Skin of body (tissue), 2 donors: ENCODE data around the gene GPR89A. TPM values are rescaled to one million over a fixed set of nuclear protein-coding genes. Genes with fewer than 3 reads are reported as not detected.
A peak's percentile ranks its signal among the peaks of the same experiment; 100 is the strongest.
"Not testable (repeated sequence)": the region's sequence is repeated elsewhere in the genome, so short reads cannot be mapped to it uniquely, and the experiment has no call there.

Experiments
- DNase-seq: peaks from one replicate; lab custom pipeline; 2025; lab: John Stamatoyannopoulos, UW
- total RNA-seq: library from RNA; depleted of rRNA; stranded (reverse); fragments of >200 nt; gene quantifications from one replicate; pipeline ENCODE4 v1.2.3, GENCODE V29; 2014

GPR89A gene
- total RNA-seq, result 24.9 TPM

DNA sequence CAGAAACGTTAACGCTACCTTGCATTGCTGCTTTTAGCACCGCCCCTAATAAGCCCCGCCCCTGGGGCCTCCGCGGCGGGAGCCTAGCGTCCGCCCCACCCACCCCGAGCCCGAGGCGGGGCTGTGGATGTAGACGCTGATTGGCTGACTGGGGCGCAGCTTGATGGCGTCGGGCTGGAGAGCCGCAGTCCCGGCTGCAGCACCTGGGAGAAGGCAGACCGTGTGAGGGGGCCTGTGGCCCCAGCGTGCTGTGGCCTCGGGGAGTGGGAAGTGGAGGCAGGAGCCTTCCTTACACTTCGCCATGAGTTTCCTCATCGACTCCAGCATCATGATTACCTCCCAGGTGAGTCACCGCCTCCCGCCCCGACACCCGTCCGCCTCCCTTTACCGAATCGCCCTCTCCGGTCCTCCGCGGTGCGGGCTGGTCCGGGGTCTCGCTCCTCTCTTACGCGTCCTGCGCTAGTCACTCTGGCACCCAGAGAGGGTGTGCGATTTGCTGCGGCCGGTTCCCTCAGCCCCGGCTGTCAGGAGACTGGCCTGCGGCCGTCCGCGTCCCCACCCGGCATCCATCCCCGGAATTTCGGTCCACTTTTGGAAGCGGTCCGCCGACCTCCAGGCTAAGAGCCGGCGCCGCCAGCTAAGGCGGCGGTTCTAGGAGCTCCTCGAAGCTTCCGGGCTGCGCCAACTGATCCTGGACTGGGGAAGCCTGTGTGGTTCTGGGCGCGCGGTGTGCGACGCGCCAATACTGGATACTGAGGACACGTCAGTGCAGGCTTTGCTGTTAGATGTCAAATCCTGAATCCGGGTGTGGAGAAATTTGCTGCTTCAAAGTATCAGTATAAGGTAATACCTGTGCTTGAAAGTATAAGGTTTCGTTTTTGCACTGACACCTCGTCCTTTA lies at the start of gene GPR89A:
Gene GPR89A, plus strand, starts transcription at position 156 of the 901 bp plus-strand sequence. Its CDS starts 146 bp downstream, at position 302.
- DNase-seq, result peak; percentile 88

DNA sequence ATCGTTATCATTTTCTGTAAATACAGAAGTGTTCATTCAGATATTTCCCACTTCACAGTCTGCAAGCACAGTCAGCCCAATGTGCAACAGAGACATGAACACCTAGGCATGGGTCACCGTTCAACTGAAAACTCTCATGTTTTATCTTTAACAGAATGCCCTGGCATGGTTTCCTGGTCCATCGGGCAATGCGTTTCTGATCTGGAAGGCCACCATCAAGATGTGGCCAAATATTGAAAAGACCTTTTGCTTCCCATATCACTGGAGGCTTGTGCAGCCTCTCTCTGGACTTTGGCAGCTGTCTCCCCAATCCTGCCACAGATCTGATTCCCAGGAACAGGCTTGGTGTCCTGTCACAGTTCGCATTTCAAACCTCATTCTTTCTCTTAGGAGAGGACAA lies 21.0 kb upstream of the GPR89A start:
- not testable (repeated sequence) for DNase-seq

DNA sequence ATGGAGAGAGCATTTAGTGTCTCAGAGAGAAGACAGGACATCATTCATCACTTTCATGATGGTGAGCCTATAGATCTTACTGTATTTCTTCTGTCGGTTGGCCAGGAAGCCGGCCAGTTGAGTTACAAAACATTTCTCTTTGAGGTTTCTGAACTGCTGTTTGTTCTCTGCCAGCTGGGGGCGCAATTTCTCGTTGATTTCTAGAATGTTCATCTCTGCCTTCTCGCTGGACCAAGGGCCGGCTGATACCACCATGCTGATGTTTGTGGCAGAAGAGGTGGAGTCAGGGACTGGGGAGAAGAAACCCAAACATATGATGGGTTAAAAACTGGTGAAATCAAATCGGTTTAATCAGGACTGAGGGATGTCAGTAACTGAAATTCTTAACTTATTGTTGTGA lies 17.0 kb upstream of the GPR89A start:
- not testable (repeated sequence) for DNase-seq

DNA sequence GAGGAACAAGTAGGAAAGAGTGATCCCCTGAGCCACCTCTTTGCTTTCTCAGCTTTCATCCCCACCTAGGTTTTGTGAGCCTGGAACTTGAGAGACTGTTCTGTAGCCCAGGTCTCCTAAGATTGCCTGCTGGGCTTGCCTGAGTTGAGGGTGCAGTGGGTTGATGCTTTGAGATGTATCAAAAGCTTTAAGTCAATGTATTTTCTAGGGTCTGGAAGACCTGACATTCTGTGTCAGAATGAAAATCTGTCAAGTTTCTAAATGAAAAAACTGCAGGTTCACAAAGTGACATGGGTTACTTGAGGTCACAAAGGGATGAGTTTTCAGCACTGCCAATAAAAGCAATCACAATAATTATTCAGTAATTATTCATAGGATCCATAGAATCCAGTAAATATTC lies 15.4 kb upstream of the GPR89A start:
- DNase-seq, result not testable (repeated sequence)

DNA sequence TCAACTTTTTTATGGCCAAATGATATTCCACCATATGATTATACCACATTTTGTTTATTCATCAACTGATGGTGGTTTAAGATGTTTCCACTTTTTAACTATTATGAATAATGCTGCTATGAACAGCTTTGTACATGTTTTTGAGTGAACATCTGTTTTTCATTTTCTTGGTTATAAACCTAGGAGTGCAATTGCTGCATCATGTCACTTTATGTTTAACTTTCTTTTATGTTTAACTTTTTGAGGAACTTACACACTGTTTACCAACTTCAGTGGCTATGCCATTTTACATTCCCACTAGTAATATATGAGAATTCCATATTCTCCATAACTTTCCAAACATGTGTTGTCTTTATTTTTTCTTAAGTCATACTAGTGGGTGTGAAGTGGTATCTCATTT lies 12.4 kb upstream of the GPR89A start:
- DNase-seq, result not testable (repeated sequence)

DNA sequence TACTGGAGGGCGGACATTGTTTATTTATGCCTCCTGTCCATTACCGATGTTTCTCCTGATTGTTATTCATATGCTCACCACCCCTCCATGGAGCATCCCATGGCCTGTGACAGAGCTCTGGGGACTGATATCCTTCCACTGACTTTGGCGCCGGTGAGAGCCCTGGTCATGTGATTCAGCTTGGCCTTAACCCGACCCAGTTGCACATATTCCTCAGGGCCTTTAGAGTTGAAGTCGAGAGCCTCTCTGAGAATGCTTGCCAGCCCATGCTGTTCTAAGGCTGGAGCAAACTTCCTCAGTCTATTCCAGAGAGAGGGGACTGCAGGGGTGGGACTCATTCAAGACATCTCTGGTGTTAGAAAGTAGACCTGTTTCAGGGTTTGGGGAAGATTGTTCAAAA lies 11.6 kb upstream of the GPR89A start:
- not testable (repeated sequence) for DNase-seq

DNA sequence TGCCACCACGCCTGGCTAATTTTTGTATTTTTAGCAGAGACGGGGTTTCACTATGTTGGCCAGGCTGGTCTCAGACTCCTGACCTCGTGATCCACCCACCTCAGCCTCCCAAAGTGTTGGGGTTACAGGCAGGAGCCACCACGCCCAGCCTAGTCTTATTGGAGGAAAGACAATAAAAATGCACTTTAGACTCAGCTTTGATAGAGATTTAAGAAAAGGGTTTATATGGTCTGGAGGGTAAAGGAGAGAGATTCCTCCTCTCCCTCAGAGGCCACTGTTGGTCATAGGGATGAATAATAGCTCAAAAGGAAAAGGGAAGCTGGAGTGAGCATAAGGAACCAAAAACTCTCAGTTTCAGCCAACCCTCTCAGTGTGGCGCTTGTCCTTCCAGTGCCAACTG lies 8.4 kb upstream of the GPR89A start:
- not testable (repeated sequence) for DNase-seq

DNA sequence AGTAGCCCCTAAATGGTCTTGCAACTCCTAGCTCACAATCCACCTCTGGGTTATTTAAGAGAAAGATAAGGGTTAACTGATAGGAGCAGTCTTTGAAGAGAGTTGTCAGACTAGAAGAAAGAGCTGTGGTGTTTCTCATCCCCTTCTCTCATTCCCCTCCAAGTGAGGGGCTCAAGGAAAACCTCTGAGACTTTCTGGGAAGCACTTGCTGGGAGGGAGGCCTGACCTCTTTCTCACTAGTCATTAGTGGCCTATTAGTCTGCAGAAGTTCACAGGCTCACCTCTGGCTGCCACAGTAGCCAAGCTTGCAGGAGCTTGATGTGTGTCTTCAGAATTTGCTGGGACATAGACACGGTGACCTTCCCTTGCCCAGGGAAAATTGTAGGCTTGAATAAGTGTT lies 6.2 kb upstream of the GPR89A start:
- DNase-seq, result no peak

DNA sequence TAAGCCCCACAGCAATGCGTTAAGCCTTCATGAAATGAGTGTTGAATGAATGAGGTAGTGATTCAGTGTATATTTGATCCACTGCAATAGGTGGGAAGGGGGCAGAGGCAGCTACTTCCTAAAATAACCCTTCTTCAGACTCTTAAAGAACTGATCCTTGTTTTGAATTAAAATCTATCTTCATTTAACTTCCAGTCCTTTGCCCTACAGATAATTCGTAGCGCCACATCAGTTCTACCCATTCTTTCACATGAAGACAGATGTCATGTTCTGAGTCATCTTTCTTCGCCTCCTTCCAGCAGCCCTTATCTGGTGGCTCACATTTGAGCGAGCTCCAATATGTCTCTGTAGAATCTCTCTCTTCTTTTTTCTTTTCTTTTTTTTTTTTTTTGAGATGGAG lies 948 bp upstream of the GPR89A start:
- DNase-seq, result not testable (repeated sequence)

DNA sequence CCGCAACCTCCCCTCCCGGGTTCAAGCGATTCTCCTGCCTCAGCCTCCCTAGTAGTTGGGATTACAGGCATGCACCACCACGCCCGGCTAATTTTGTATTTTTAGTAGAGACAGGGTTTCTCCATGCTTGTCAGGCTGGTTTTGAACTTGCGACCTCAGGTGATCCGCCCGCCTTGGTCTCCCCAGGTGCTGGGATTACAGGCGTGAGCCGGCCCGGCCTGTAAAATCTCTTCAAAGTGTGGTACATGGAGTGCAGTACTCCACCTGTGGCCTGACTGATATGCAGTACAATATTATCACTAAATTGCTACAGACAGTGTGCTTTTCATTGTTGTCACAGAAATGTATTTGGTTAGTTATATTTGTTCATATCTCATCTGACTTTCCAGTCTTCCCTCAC lies 499 bp upstream of the GPR89A start:
- not testable (repeated sequence) for DNase-seq

DNA sequence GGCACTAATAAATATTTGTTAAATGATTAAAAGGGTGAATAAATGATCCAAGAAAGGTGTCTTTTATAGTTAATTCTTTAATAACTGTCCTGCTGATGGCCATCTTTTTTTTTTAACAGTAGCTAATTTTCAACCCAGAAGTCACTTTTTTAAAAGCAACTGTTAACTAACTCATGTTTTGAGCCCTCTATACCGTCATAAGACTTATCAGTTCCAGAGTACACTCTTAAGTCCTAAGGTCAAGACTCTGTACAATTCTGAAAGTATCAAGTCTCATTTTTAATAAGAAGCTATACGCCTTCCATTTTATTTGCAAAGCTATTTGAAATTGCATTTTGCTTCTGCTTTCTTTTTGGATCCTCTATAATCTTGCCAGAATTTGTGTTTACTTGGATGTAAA lies 3.0 kb downstream of the GPR89A start:
- not testable (repeated sequence) for DNase-seq

DNA sequence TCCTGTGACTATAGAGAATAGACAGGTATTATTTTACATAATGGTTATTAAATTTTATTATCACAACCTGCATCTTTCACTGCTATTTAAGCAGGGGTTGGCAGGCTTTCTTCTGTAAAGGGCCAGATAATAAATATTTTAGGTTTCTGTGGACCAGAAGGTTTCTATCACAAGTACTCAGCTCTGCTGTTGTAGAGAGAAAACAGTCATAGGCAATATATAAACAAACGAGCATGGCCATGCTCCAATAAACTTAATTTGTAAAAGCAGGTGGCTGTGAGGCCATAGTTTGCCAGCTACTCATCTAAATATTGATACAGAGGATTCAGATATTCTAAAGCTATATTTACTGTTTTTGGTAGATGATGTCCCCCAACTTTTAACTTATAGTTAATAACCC lies 12.3 kb downstream of the GPR89A start:
- DNase-seq, result not testable (repeated sequence)

DNA sequence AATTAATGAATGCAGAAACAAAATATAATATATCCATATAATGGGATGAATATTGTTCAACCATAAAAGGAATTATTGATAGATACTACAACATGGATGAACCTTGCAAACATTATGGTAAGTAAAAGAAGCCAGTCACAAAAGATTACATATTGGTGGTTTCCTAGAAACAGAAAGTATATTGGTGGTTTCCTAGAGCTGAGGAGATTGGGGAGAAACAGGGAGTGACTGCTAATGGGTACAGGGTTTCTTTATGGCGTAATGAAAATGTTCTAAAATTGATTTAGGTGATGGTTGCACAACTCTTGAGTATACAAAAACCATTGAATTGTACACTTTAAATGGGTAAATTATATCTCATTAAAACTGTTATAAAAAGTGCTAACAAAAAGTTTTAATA lies 14.4 kb downstream of the GPR89A start:
- DNase-seq, result not testable (repeated sequence)

DNA sequence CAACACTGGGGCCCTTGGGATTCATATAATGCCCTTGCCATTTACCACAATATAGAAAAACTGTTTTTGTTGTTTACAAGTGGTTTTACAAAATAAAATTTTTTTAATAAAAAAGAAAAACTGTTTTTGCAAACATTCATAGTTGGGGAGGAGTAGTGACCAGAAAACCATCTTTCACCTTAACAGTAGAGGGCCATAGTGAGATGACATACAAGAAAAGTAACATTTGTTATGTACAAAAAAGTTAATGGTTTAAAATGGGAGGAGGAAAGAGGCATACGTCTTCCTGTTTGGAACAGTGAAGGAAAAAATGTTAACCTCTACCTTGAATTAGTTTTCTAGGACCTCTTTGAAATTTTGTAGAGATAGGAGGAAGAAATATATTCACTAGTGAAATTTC lies 28.4 kb downstream of the GPR89A start:
- not testable (repeated sequence) for DNase-seq

DNA sequence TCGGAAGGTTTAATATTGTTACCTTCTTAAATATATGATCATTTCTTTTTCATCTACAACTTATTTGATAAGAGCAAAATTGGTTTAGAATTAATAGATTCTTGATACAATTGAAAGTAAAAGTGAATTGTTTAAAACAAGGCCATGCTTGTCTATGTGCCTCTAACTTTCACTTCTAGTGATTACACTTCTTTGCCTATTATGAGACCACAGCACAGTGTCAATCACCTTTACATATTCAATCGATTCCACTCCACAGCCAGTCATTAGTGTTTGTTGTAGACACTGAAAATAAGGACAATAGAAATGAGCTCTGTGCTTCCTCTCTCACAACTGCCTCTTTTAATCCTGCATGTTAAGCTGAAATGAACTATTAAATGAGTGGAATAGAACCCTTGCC lies 34.1 kb downstream of the GPR89A start:
- DNase-seq, result not testable (repeated sequence)

DNA sequence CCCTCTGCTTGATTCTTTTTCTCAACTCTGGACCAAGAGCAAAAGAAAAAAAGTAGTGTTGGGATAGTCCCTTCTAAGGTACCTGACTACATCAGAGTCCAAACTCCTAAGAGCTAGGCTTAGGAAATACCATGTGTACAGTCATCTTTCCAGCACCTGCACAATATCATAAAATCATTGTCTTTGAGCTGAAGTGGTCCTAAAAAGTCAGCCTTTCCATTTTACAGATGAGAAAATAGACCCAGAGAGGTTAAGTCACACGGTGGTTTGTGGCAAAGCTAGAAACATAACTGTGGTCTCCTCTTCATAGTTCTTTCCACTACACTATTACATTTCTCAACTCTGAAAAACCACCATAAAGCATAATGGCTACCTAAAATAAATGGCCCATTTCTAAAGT lies 36.2 kb downstream of the GPR89A start:
- not testable (repeated sequence) for DNase-seq

DNA sequence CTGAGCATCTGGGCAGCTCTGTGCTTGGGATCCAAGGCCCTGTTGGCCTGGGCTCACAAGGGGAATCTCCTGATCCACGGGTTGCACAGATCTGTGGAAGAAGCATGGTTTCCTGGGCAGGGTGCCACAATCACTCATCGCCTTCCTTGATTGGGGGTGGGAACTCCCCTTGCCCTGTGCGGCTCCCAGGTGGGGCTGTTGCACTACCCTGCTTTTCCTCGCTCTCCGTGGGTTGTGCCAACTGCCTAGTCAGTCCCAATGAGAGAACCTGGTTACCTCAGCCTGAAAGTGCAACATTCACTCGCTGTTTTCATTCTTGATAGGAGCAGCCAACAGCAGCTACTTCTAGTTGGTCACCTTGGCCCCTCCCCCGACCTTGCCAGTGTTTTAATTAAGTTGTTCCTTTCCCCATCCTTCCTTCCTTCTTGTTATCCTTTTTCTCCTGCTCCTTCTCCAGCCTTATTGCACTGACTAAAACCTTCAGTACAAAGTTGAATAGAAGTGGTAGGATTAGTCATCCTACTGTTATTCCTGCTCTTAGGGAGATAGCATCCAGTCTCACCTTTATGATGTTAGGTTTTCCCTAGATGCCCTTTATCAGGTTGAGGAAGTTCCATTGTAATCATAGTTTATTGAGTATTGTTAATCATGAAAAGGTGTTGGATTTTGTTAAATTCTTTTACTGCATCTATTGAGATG lies 48.6 kb downstream of the GPR89A start:
- not testable (repeated sequence) for DNase-seq

DNA sequence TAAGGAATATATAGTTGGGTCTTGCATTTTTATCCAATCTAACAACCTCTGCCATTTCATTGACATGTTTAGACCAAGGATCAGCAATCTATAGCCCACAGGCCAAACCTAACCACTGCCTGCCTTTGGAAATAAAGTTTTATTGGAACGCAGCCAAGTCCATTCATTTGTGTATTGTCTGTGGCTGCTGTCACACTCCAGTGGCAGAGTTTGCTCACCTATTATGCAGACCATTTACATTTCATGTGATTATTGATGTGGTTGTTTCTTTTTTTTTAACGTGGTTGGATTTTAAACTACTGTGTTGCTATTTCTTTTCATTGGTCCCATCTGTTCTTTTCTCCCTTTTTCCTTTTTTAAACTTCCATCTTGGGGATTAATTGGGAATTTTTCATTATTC lies 54.7 kb downstream of the GPR89A start:
- not testable (repeated sequence) for DNase-seq

DNA sequence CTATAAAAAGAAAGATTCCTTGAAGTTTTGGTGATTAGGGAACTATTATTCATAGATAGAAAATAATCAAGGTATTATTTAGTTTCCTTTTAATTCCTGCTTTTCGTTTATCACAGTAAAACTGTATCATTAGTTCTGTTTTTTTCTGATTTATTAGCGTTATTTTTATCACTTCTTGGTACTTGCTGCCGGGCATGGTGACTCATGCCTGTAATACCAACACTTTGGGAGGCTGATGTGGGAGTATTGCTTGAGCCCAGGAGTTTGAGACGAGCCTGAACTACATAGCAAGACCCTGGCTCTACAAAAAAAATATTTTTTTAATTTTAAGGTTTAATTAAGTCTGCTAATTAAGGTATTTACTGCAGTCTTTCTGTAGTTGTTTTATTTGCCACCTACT lies 57.2 kb downstream of the GPR89A start:
- not testable (repeated sequence) for DNase-seq

DNA sequence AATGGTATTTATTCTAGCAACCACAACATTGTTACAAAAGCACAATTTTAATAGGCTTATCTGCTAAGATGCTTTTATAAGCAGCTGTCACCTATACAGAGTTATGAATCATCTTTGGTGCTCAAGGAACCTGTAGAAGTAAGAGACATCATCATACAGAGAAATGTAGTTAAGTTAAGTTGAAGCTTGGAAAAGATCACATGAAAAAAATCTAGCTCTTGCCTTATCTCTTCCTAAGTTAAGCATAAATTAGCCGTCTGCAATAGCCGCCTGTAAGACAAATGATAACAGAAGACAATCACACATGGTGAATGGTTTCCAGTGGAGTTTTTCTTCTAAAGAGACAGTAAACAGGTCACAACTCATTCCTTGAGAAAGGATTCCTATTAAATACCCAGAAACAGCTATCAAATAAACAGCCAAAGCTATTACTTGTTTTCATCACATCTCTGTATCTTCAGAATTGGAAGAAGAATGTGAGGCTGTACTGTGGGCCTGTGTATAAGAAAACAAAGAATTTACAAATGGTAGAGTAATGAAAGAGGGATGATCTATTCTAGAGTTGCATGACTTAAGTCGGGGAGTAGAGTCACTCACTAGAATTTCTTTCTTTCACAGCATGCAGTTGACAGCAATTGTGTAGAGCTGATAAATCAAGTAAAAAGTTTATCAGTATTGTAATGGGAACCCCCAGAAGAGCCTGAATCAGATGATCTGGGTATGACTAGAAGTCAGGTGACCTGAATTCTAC lies 63.4 kb downstream of the GPR89A start:
- not testable (repeated sequence) for DNase-seq

DNA sequence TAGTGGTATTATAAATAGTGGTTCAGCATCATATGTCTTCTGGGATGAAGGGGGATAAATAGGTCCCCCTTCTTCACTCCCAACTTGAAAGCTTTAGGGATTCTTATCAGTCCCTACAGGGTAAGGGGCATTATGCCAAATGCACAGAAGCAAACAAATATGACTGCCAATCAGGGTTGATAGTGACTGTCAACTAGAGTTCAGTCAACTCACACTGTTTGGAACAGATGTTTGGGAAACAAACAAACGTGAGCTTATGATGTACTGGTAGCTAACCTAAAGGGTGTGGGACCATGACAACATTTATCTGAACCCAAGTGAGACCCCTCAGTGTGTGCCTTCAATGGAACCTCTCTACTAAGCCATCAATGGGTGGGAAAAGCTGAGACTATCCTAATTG lies 65.4 kb downstream of the GPR89A start:
- not testable (repeated sequence) for DNase-seq

DNA sequence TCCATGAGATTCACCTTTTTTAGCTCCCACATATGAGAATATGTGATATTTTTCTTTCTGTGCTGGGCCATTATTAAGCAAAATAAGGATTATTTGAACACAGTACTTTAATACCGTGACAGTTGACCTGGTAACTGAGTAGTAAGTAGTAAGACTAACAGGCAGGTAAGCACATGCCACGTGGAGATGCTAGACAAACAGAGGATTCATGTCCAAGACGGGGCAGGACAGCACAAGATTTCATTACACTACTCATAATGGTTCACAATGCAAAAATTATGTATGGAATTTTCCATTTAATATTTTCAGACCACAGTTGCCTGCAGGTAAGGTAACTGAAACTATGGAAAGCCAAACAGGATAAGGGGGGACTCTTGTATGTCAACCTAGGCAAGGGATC lies 77.1 kb downstream of the GPR89A start:
- not testable (repeated sequence) for DNase-seq
